PC-3 (cell line): ENCODE measurements around the gene RAB18.

Experiments used
- EZH2 ChIP-seq: fragments of 300-600 bp; sonication (generic); IDR thresholded peaks from one replicate; pipeline ENCODE4 v1.6.1; 2017; ENCODE audit warnings: antibody characterized with exemption, mild to moderate bottlenecking, low read length; ENCODE audit not compliant: unreplicated experiment
- TF ChIP-seq, protein P1 (sequence below): fragments of 300-600 bp; sonication (generic); conservative IDR thresholded peaks from 2 replicates; pipeline ENCODE4 v1.5.1; 2017; ENCODE audit warnings: antibody characterized with exemption, low read depth, mild to moderate bottlenecking, low read length

DNA sequence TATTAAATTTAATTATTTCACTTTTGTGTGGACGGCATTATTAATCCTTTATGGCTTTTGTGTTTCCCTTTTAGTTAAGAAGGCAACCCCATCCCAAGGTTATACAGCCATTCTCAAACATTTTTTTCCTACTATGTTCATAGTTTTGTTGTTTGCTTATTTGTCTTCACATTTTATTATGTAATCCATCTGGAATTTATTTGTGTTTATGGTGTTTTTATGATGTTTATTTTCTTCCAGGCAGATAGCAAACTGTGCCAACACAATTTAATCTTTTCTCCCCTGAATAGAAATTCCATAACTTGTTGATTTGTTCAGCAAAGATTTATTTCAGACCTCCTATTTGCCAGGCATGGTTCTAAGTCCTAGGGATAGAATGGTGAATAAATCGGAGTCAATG, 42.9 kb downstream of the RAB18 start:
- TF ChIP-seq, protein P1, sequence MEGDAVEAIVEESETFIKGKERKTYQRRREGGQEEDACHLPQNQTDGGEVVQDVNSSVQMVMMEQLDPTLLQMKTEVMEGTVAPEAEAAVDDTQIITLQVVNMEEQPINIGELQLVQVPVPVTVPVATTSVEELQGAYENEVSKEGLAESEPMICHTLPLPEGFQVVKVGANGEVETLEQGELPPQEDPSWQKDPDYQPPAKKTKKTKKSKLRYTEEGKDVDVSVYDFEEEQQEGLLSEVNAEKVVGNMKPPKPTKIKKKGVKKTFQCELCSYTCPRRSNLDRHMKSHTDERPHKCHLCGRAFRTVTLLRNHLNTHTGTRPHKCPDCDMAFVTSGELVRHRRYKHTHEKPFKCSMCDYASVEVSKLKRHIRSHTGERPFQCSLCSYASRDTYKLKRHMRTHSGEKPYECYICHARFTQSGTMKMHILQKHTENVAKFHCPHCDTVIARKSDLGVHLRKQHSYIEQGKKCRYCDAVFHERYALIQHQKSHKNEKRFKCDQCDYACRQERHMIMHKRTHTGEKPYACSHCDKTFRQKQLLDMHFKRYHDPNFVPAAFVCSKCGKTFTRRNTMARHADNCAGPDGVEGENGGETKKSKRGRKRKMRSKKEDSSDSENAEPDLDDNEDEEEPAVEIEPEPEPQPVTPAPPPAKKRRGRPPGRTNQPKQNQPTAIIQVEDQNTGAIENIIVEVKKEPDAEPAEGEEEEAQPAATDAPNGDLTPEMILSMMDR, result no peak
- TF ChIP-seq EZH2, result no peak
